CD1c-positive myeloid dendritic cell (primary cell): Measurements from ENCODE around the gene EPHB2.

ENCODE experiments used
- DNase-seq: peaks from one replicate; pipeline ENCODE4 v3.0.0-alpha.2; 2016; ENCODE audit errors: extremely low spot score

EPHB2 gene

GRCh38 chr1:22722901-22723550 is 12.4 kb downstream of the EPHB2 start:
- DNase-seq: no peak

- DNase-seq: no peak
Measured at GRCh38 chr1:22727873-22728272, 17.2 kb downstream of the EPHB2 start.

- no peak for DNase-seq
Measured at GRCh38 chr1:22728751-22729399, 18.2 kb downstream of the EPHB2 start.

- DNase-seq: no peak
Measured at GRCh38 chr1:22729400-22729773, 18.7 kb downstream of the EPHB2 start.

GRCh38 chr1:22729912-22730311 is 19.3 kb downstream of the EPHB2 start:
- DNase-seq: no peak

GRCh38 chr1:22731924-22732720 is 21.5 kb downstream of the EPHB2 start:
- no peak for DNase-seq

GRCh38 chr1:22733643-22734042 is 23.0 kb downstream of the EPHB2 start:
- no peak for DNase-seq

- DNase-seq: no peak
Measured at GRCh38 chr1:22736501-22737080, 26.0 kb downstream of the EPHB2 start.

GRCh38 chr1:22737374-22738068 is 26.9 kb downstream of the EPHB2 start:
- DNase-seq: no peak

- peak; percentile 27 for DNase-seq
Measured at GRCh38 chr1:22738069-22738435, 27.4 kb downstream of the EPHB2 start.

- DNase-seq: no peak
Measured at GRCh38 chr1:22738522-22738921, 27.9 kb downstream of the EPHB2 start.

- peak; percentile 48 for DNase-seq
Measured at GRCh38 chr1:22739648-22740385, 29.2 kb downstream of the EPHB2 start.

GRCh38 chr1:22741118-22741517 is 30.5 kb downstream of the EPHB2 start:
- no peak for DNase-seq

GRCh38 chr1:22745669-22746585 is 35.3 kb downstream of the EPHB2 start:
- DNase-seq: peak; percentile 75

GRCh38 chr1:22747021-22747734 is 36.5 kb downstream of the EPHB2 start:
- DNase-seq: no peak

- no peak for DNase-seq
Measured at GRCh38 chr1:22747735-22748073, 37.1 kb downstream of the EPHB2 start.

GRCh38 chr1:22749503-22749902 is 38.9 kb downstream of the EPHB2 start:
- DNase-seq: no peak

- DNase-seq: peak; percentile 73
Measured at GRCh38 chr1:22749919-22750684, 39.5 kb downstream of the EPHB2 start.

- DNase-seq: no peak
Measured at GRCh38 chr1:22750685-22751051, 40.0 kb downstream of the EPHB2 start.
